HG03565 (cell line): Measurements from ENCODE around the gene SLC1A4.
"Not testable (repeated sequence)": the region's sequence is repeated elsewhere in the genome, so short reads cannot be mapped to it uniquely, and the experiment has no call there.

ENCODE experiments used
- ATAC-seq: cut with Tn5 transposase; IDR thresholded peaks from one replicate; pipeline ENCODE4 v1.9.1; 2021; ENCODE audit warnings: mild to moderate bottlenecking, moderate library complexity; ENCODE audit not compliant: unreplicated experiment

SLC1A4 gene

GRCh38 chr2:65024149-65024829 is 35.1 kb downstream of the SLC1A4 start:
- no peak for ATAC-seq

- no peak for ATAC-seq
Observed at GRCh38 chr2:65025453-65026123, 36.4 kb downstream of the SLC1A4 start.

- no peak for ATAC-seq
Observed at GRCh38 chr2:65026154-65026553, 37.0 kb downstream of the SLC1A4 start.

GRCh38 chr2:65026704-65027464 is 37.7 kb downstream of the SLC1A4 start:
- no peak for ATAC-seq

- no peak for ATAC-seq
Observed at GRCh38 chr2:65027616-65028244, 38.5 kb downstream of the SLC1A4 start.

- ATAC-seq: no peak
Observed at GRCh38 chr2:65030476-65031332, 41.5 kb downstream of the SLC1A4 start.

- ATAC-seq: no peak
Observed at GRCh38 chr2:65031341-65032018, 42.3 kb downstream of the SLC1A4 start.

GRCh38 chr2:65032019-65032975 is 43.1 kb downstream of the SLC1A4 start:
- ATAC-seq: no peak

GRCh38 chr2:65033178-65033577 is 44.0 kb downstream of the SLC1A4 start:
- ATAC-seq: no peak

GRCh38 chr2:65033667-65034066 is 44.5 kb downstream of the SLC1A4 start:
- not testable (repeated sequence) for ATAC-seq

GRCh38 chr2:65035351-65035943 is 46.2 kb downstream of the SLC1A4 start:
- no peak for ATAC-seq

GRCh38 chr2:65037178-65037577 is 48.0 kb downstream of the SLC1A4 start:
- no peak for ATAC-seq

- ATAC-seq: no peak
Observed at GRCh38 chr2:65039640-65040039, 50.4 kb downstream of the SLC1A4 start.

- ATAC-seq: peak; percentile 65
Observed at GRCh38 chr2:65040400-65041261, 51.4 kb downstream of the SLC1A4 start.

- no peak for ATAC-seq
Observed at GRCh38 chr2:65043001-65043400, 53.8 kb downstream of the SLC1A4 start.

- ATAC-seq: no peak
Observed at GRCh38 chr2:65044097-65044735, 55.0 kb downstream of the SLC1A4 start.

- no peak for ATAC-seq
Observed at GRCh38 chr2:65045651-65046050, 56.5 kb downstream of the SLC1A4 start.
